ENCODE measurements around the gene EYA2.

The EYA2 gene

GRCh38 chr20:47018381-47018780 is 123.7 kb downstream of the EYA2 start:
- no peaks in the 10 kb centered on the region for H3K36me3 ChIP-seq (replicated peaks in 1 of 2; ENCODE audit: control insufficient read depth in 2 of 2, insufficient read depth in 2 of 2, low read length in 2 of 2)
- H4K8ac ChIP-seq (ENCODE audit: low read depth, low read length): no peak overlapping the region
- no peak overlapping the region for H3K18ac ChIP-seq (ENCODE audit: low read length)
- H2AK5ac ChIP-seq (ENCODE audit: low read depth, low read length): no peak overlapping the region
- H4K91ac ChIP-seq (ENCODE audit: low read depth, low read length, poor library complexity): no peak overlapping the region
- no peak overlapping the region for H2BK15ac ChIP-seq (ENCODE audit: low read length)
- no peak overlapping the region for H3K23ac ChIP-seq (ENCODE audit: low read depth, low read length, poor library complexity)
- no peaks in the 10 kb centered on the region for H3K27me3 ChIP-seq (ENCODE audit: control insufficient read depth in 3 of 3, insufficient read depth in 3 of 3, low read depth in 1 of 3, low read length in 3 of 3)
- H2BK12ac ChIP-seq (ENCODE audit: low read length): no peak overlapping the region
- H3K79me1 ChIP-seq (ENCODE audit: low read depth, low read length): no peaks in the 10 kb centered on the region
- H3K9me3 ChIP-seq (replicated peaks in 1 of 2; ENCODE audit: control insufficient read depth in 2 of 2, insufficient read depth in 1 of 2, low read depth in 1 of 2, low read length in 2 of 2): no peaks in the 10 kb centered on the region
- H3K14ac ChIP-seq (ENCODE audit: low read length): no peak overlapping the region
- no peak for DNase-seq (ENCODE audit: low spot score)
- no peak overlapping the region for H2BK120ac ChIP-seq (ENCODE audit: low read depth, low read length)
- H3K4me3 ChIP-seq (ENCODE audit: low read length in 2 of 2): no peak overlapping the region
- no peak overlapping the region for H3K9ac ChIP-seq (ENCODE audit: low read depth, low read length, poor library complexity)
- no peak overlapping the region for H2AFZ ChIP-seq (ENCODE audit: low read length)
- H3K27ac ChIP-seq (replicated peaks; ENCODE audit: low read length): no peak overlapping the region
- WGBS, 2 donors (ENCODE audit: extremely low coverage in 2 of 2, insufficient read length in 2 of 2, insufficient replicate concordance in 1 of 2): no CpG with 5 or more reads among the region's 11 CpGs
- no peaks in the 10 kb centered on the region for H3K4me1 ChIP-seq (ENCODE audit: control insufficient read depth in 2 of 2, insufficient read depth in 1 of 2, low read depth in 1 of 2, low read length in 2 of 2)
- H3K4me2 ChIP-seq (ENCODE audit: insufficient read depth, low read length, poor library complexity, severe bottlenecking): no peak overlapping the region
- H3K4ac ChIP-seq (ENCODE audit: low read length): no peak overlapping the region
- H2BK5ac ChIP-seq (ENCODE audit: low read length): no peak overlapping the region

- no peak overlapping the region for H3K23ac ChIP-seq (ENCODE audit: low read depth, low read length, poor library complexity)
- H4K8ac ChIP-seq (ENCODE audit: low read depth, low read length): no peak overlapping the region
- no peak for DNase-seq (ENCODE audit: low spot score)
- no peak overlapping the region for H3K9ac ChIP-seq (ENCODE audit: low read depth, low read length, poor library complexity)
- H3K4me1 ChIP-seq (ENCODE audit: control insufficient read depth in 2 of 2, insufficient read depth in 1 of 2, low read depth in 1 of 2, low read length in 2 of 2): no peaks in the 10 kb centered on the region
- no peak overlapping the region for H2BK12ac ChIP-seq (ENCODE audit: low read length)
- H2AK5ac ChIP-seq (ENCODE audit: low read depth, low read length): no peak overlapping the region
- WGBS, 2 donors (ENCODE audit: extremely low coverage in 2 of 2, insufficient read length in 2 of 2, insufficient replicate concordance in 1 of 2): no CpG with 5 or more reads among the region's 7 CpGs
- H2BK5ac ChIP-seq (ENCODE audit: low read length): no peak overlapping the region
- H3K27ac ChIP-seq (replicated peaks; ENCODE audit: low read length): no peak overlapping the region
- no peak overlapping the region for H3K14ac ChIP-seq (ENCODE audit: low read length)
- no peak overlapping the region for H3K4me3 ChIP-seq (ENCODE audit: low read length in 2 of 2)
- H3K4me2 ChIP-seq (ENCODE audit: insufficient read depth, low read length, poor library complexity, severe bottlenecking): no peak overlapping the region
- H3K79me1 ChIP-seq (ENCODE audit: low read depth, low read length): no peaks in the 10 kb centered on the region
- no peak overlapping the region for H2BK15ac ChIP-seq (ENCODE audit: low read length)
- H3K18ac ChIP-seq (ENCODE audit: low read length): no peak overlapping the region
- no peaks in the 10 kb centered on the region for H3K36me3 ChIP-seq (replicated peaks in 1 of 2; ENCODE audit: control insufficient read depth in 2 of 2, insufficient read depth in 2 of 2, low read length in 2 of 2)
- no peak overlapping the region for H2BK120ac ChIP-seq (ENCODE audit: low read depth, low read length)
- H3K9me3 ChIP-seq (replicated peaks in 1 of 2; ENCODE audit: control insufficient read depth in 2 of 2, insufficient read depth in 1 of 2, low read depth in 1 of 2, low read length in 2 of 2): no peaks in the 10 kb centered on the region
- H3K27me3 ChIP-seq (ENCODE audit: control insufficient read depth in 3 of 3, insufficient read depth in 3 of 3, low read depth in 1 of 3, low read length in 3 of 3): peaks cover 0 to under 1% (median 0%) of the 10 kb centered on the region in 3 experiments
- H2AFZ ChIP-seq (ENCODE audit: low read length): no peak overlapping the region
- H3K4ac ChIP-seq (ENCODE audit: low read length): no peak overlapping the region
- no peak overlapping the region for H4K91ac ChIP-seq (ENCODE audit: low read depth, low read length, poor library complexity)
Observed at GRCh38 chr20:47019121-47019824, 124.6 kb downstream of the EYA2 start.

GRCh38 chr20:47020231-47020630 is 125.6 kb downstream of the EYA2 start:
- no peak overlapping the region for H3K14ac ChIP-seq (ENCODE audit: low read length)
- no peak overlapping the region for H3K9ac ChIP-seq (ENCODE audit: low read depth, low read length, poor library complexity)
- peaks cover 0 to 6% (median 0%) of the 10 kb centered on the region in 3 experiments for H3K27me3 ChIP-seq (ENCODE audit: control insufficient read depth in 3 of 3, insufficient read depth in 3 of 3, low read depth in 1 of 3, low read length in 3 of 3)
- H2BK120ac ChIP-seq (ENCODE audit: low read depth, low read length): no peak overlapping the region
- H2AK5ac ChIP-seq (ENCODE audit: low read depth, low read length): no peak overlapping the region
- no peak overlapping the region for H3K4ac ChIP-seq (ENCODE audit: low read length)
- H2BK15ac ChIP-seq (ENCODE audit: low read length): no peak overlapping the region
- H2AFZ ChIP-seq (ENCODE audit: low read length): no peak overlapping the region
- no peak overlapping the region for H3K4me2 ChIP-seq (ENCODE audit: insufficient read depth, low read length, poor library complexity, severe bottlenecking)
- H3K27ac ChIP-seq (replicated peaks; ENCODE audit: low read length): no peak overlapping the region
- no peak overlapping the region for H3K4me3 ChIP-seq (ENCODE audit: low read length in 2 of 2)
- no peak overlapping the region for H2BK5ac ChIP-seq (ENCODE audit: low read length)
- H3K36me3 ChIP-seq (replicated peaks in 1 of 2; ENCODE audit: control insufficient read depth in 2 of 2, insufficient read depth in 2 of 2, low read length in 2 of 2): no peaks in the 10 kb centered on the region
- WGBS, 2 donors (ENCODE audit: extremely low coverage in 2 of 2, insufficient read length in 2 of 2, insufficient replicate concordance in 1 of 2): no CpG with 5 or more reads among the region's 2 CpGs
- H4K8ac ChIP-seq (ENCODE audit: low read depth, low read length): no peak overlapping the region
- DNase-seq (ENCODE audit: low spot score): no peak
- no peaks in the 10 kb centered on the region for H3K79me1 ChIP-seq (ENCODE audit: low read depth, low read length)
- H4K91ac ChIP-seq (ENCODE audit: low read depth, low read length, poor library complexity): no peak overlapping the region
- H3K4me1 ChIP-seq (ENCODE audit: control insufficient read depth in 2 of 2, insufficient read depth in 1 of 2, low read depth in 1 of 2, low read length in 2 of 2): no peaks in the 10 kb centered on the region
- H3K23ac ChIP-seq (ENCODE audit: low read depth, low read length, poor library complexity): no peak overlapping the region
- H3K9me3 ChIP-seq (replicated peaks in 1 of 2; ENCODE audit: control insufficient read depth in 2 of 2, insufficient read depth in 1 of 2, low read depth in 1 of 2, low read length in 2 of 2): no peaks in the 10 kb centered on the region
- H2BK12ac ChIP-seq (ENCODE audit: low read length): no peak overlapping the region
- H3K18ac ChIP-seq (ENCODE audit: low read length): no peak overlapping the region

- H3K4me3 ChIP-seq (ENCODE audit: low read length in 2 of 2): no peak overlapping the region
- no peak overlapping the region for H2AFZ ChIP-seq (ENCODE audit: low read length)
- no peak overlapping the region for H2AK5ac ChIP-seq (ENCODE audit: low read depth, low read length)
- DNase-seq (ENCODE audit: low spot score): no peak
- H3K4me1 ChIP-seq (ENCODE audit: control insufficient read depth in 2 of 2, insufficient read depth in 1 of 2, low read depth in 1 of 2, low read length in 2 of 2): no peaks in the 10 kb centered on the region
- no peak overlapping the region for H2BK5ac ChIP-seq (ENCODE audit: low read length)
- no peak overlapping the region for H3K4ac ChIP-seq (ENCODE audit: low read length)
- no peak overlapping the region for H4K8ac ChIP-seq (ENCODE audit: low read depth, low read length)
- WGBS, 2 donors (ENCODE audit: extremely low coverage in 2 of 2, insufficient read length in 2 of 2, insufficient replicate concordance in 1 of 2): no CpG with 5 or more reads among the region's 4 CpGs
- H3K79me1 ChIP-seq (ENCODE audit: low read depth, low read length): no peaks in the 10 kb centered on the region
- H3K9ac ChIP-seq (ENCODE audit: low read depth, low read length, poor library complexity): no peak overlapping the region
- H3K27ac ChIP-seq (replicated peaks; ENCODE audit: low read length): no peak overlapping the region
- no peak overlapping the region for H2BK15ac ChIP-seq (ENCODE audit: low read length)
- no peak overlapping the region for H3K4me2 ChIP-seq (ENCODE audit: insufficient read depth, low read length, poor library complexity, severe bottlenecking)
- no peak overlapping the region for H3K14ac ChIP-seq (ENCODE audit: low read length)
- H3K36me3 ChIP-seq (replicated peaks in 1 of 2; ENCODE audit: control insufficient read depth in 2 of 2, insufficient read depth in 2 of 2, low read length in 2 of 2): no peaks in the 10 kb centered on the region
- H4K91ac ChIP-seq (ENCODE audit: low read depth, low read length, poor library complexity): no peak overlapping the region
- H2BK12ac ChIP-seq (ENCODE audit: low read length): no peak overlapping the region
- no peak overlapping the region for H2BK120ac ChIP-seq (ENCODE audit: low read depth, low read length)
- H3K18ac ChIP-seq (ENCODE audit: low read length): no peak overlapping the region
- no peak overlapping the region for H3K23ac ChIP-seq (ENCODE audit: low read depth, low read length, poor library complexity)
- peaks cover 0 to 6% (median 0%) of the 10 kb centered on the region in 3 experiments for H3K27me3 ChIP-seq (ENCODE audit: control insufficient read depth in 3 of 3, insufficient read depth in 3 of 3, low read depth in 1 of 3, low read length in 3 of 3)
- H3K9me3 ChIP-seq (replicated peaks in 1 of 2; ENCODE audit: control insufficient read depth in 2 of 2, insufficient read depth in 1 of 2, low read depth in 1 of 2, low read length in 2 of 2): no peaks in the 10 kb centered on the region
Observed at GRCh38 chr20:47021850-47022249, 127.2 kb downstream of the EYA2 start.

Data from neuronal stem cell (in vitro differentiated cells).